Body of pancreas (tissue), 4 donors: ENCODE measurements around the gene LYST. TPM values are rescaled to one million over a fixed set of nuclear protein-coding genes. Genes with fewer than 3 reads are reported as not detected.

Experiments
- ATAC-seq: fragments of 150-250 bp; one replicate; pipeline ENCODE4 v1.9.1; 2016
- DNase-seq, 4 donors: peaks; one replicate each; pipeline ENCODE4 v3.0.0-alpha.2; 2019
- H3K27ac ChIP-seq, 4 donors: fragments of 200-600 bp; sonication (generic); 1 replicate in 3 of 4; 2 replicates in 1 of 4; pipeline versions ENCODE4 v1.5.1 to v1.6.1; 2016 to 2019; ENCODE audit warnings: mild to moderate bottlenecking in 1 of 4, mixed read lengths in 1 of 4, moderate library complexity in 1 of 4
- H3K27me3 ChIP-seq, 2 donors: fragments of 200-600 bp; sonication (generic); one replicate each; pipeline ENCODE4 v1.6.0; 2016; ENCODE audit warnings: mild to moderate bottlenecking in 1 of 2
- H3K36me3 ChIP-seq, 2 donors: fragments of 200-600 bp; sonication (generic); replicated peaks in 1 of 2; 2 replicates each; pipeline ENCODE4 v1.5.1; 2016; ENCODE audit warnings: low read depth in 2 of 2; ENCODE audit not compliant: insufficient read depth in 1 of 2
- H3K4me1 ChIP-seq: fragments of 200-600 bp; sonication (generic); one replicate; pipeline ENCODE4 v1.6.0; 2016
- H3K4me3 ChIP-seq, 2 donors: fragments of 200-600 bp; sonication (generic); 1 replicate in 1 of 2; 2 replicates in 1 of 2; pipeline ENCODE4 v1.5.1; 2016 to 2019
- H3K9me3 ChIP-seq, 3 donors: fragments of 200-600 bp; sonication (generic); 1 replicate in 2 of 3; 2 replicates in 1 of 3; pipeline ENCODE4 v1.5.1; 2016
- POLR2A ChIP-seq, 3 donors: fragments of 450-650 bp; IDR thresholded peaks; one replicate each; pipeline ENCODE4 v1.6.1; 2016; ENCODE audit warnings: antibody characterized with exemption in 3 of 3, mild to moderate bottlenecking in 2 of 3
- WGBS, 2 donors: methylation state at CpG; one replicate each; pipeline ENCODE4 v1.1.5; 2017; 5-methylcytosine and 5-hydroxymethylcytosine counted together
- intact Hi-C: fragments of 100-400 bp; cut with DNase I; formaldehyde crosslinking; loops from one replicate; pipeline ENCODE4 v1.15.1; 2023
- total RNA-seq, 2 donors: library from RNA; depleted of rRNA; stranded (reverse); fragments of >200 nt; gene quantifications; one replicate each; pipeline ENCODE4 v1.1.0, GENCODE V29; 2016
- TF ChIP-seq, protein P1 (sequence below), 7 experiments: fragments of 450-650 bp in 4 of 7; fragments of 200-600 bp in 3 of 7; sonication (generic) in 3 of 7; IDR thresholded peaks; one replicate each; pipeline ENCODE4 v1.5.1; 2016 to 2019; ENCODE audit warnings: antibody characterized with exemption in 7 of 7

The LYST gene
- total RNA-seq, 2 donors from 2014 or later = 16.5 to 21.0 TPM

DNA sequence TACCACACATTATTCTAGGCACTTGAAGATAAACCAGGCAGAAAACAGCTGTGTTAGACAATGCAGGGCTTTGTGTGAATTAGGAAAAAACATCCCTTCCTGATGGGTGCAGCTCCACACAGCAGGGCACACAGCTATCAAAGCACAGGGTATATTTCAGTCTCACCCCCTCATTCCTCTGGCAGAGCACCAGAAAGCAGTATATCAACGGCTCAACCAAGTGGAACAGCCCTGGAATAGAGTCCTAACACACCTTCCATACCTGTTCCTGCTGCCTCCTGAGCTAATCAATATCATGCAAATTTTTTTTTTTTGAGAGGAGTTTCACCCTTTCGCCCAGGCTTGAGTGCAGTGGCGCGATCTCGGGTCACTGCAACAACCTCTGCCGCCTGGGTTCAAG is 32.1 kb downstream of the LYST start:
- H3K9me3 ChIP-seq = no peaks in the 10 kb centered on the region
- TF ChIP-seq, protein P1, sequence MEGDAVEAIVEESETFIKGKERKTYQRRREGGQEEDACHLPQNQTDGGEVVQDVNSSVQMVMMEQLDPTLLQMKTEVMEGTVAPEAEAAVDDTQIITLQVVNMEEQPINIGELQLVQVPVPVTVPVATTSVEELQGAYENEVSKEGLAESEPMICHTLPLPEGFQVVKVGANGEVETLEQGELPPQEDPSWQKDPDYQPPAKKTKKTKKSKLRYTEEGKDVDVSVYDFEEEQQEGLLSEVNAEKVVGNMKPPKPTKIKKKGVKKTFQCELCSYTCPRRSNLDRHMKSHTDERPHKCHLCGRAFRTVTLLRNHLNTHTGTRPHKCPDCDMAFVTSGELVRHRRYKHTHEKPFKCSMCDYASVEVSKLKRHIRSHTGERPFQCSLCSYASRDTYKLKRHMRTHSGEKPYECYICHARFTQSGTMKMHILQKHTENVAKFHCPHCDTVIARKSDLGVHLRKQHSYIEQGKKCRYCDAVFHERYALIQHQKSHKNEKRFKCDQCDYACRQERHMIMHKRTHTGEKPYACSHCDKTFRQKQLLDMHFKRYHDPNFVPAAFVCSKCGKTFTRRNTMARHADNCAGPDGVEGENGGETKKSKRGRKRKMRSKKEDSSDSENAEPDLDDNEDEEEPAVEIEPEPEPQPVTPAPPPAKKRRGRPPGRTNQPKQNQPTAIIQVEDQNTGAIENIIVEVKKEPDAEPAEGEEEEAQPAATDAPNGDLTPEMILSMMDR (IDR thresholded peaks at IDR 0.05) = no peak
- TF ChIP-seq POLR2A (IDR thresholded peaks at IDR 0.05) = no peak
- intact Hi-C loops = no loop called here
- H3K4me1 ChIP-seq = peaks cover 13% of the 10 kb centered on the region
- DNase-seq (no peak), ATAC-seq (no peak)
- H3K4me3 ChIP-seq = no peak overlapping the region
- no peaks in the 10 kb centered on the region for H3K27me3 ChIP-seq
- H3K27ac ChIP-seq = peak overlapping the region in 1 of 4 donors; percentile 29
- peaks cover 0 to 6% of the 10 kb centered on the region in 2 donors for H3K36me3 ChIP-seq
- WGBS, 2 donors = 61 to 69% methylated on average over 6 of the region's 6 CpGs

DNA sequence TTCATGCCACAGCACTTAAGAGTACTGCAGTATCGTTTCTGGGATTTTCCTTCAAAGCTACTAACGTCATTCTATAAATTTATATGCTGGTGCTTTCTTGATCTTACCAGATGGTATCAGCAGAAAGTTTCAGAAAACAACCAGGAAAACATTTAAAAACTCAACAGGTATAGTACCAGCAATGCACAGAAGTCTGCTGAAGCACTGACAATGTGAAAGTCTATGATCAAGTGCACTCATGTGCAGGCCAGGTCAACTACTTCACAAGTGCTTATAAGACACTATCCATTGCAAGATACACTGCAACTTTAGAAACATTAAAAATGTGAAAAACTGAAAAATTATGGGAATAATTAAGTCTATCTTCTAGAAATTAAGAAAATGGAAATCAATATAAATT is 34.7 kb downstream of the LYST start:
- no peak overlapping the region for H3K27ac ChIP-seq
- peaks cover 0 to 6% of the 10 kb centered on the region in 2 donors for H3K36me3 ChIP-seq
- intact Hi-C loops = no loop called here
- H3K4me3 ChIP-seq = no peak overlapping the region
- no peak for ATAC-seq
- no peak for DNase-seq
- H3K4me1 ChIP-seq = peaks cover 13% of the 10 kb centered on the region
- no peaks in the 10 kb centered on the region for H3K9me3 ChIP-seq
- H3K27me3 ChIP-seq = no peaks in the 10 kb centered on the region
- WGBS, 2 donors = 93 to 96% methylated on average over 2 of the region's 2 CpGs
- TF ChIP-seq, protein P1 (IDR thresholded peaks at IDR 0.05) = no peak

DNA sequence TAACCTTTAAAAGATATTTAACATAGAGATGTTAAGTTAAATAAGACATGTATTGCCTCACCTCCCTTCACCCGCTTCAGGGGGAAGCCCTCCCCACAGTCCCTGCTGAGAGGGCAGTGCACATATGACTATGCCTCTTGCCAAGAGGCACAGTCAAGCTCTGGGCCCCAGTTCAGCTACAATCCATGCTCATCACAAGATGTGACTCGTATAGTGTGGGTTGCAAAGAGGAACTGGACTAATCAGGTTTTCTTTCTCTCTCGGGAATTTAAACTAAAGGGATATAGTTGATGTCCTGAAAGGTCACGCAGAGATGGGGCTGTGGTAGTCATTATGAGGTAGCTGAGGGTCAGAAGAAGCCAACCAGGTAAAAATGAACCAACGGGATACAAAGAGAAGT is 35.6 kb downstream of the LYST start:
- H3K9me3 ChIP-seq = no peaks in the 10 kb centered on the region
- H3K27ac ChIP-seq = no peak overlapping the region
- H3K4me1 ChIP-seq = peaks cover 14% of the 10 kb centered on the region
- ATAC-seq (no peak), DNase-seq (peak in 1 of 4 donors; percentile 38)
- 81 to 89% methylated on average over 5 of the region's 5 CpGs for WGBS, 2 donors
- no peak for TF ChIP-seq POLR2A (IDR thresholded peaks at IDR 0.05)
- TF ChIP-seq, protein P1 (IDR thresholded peaks at IDR 0.05) = no peak
- H3K36me3 ChIP-seq = peaks cover 0 to 6% of the 10 kb centered on the region in 2 donors
- H3K4me3 ChIP-seq = no peak overlapping the region
- no peaks in the 10 kb centered on the region for H3K27me3 ChIP-seq
- intact Hi-C loops = no loop called here

DNA sequence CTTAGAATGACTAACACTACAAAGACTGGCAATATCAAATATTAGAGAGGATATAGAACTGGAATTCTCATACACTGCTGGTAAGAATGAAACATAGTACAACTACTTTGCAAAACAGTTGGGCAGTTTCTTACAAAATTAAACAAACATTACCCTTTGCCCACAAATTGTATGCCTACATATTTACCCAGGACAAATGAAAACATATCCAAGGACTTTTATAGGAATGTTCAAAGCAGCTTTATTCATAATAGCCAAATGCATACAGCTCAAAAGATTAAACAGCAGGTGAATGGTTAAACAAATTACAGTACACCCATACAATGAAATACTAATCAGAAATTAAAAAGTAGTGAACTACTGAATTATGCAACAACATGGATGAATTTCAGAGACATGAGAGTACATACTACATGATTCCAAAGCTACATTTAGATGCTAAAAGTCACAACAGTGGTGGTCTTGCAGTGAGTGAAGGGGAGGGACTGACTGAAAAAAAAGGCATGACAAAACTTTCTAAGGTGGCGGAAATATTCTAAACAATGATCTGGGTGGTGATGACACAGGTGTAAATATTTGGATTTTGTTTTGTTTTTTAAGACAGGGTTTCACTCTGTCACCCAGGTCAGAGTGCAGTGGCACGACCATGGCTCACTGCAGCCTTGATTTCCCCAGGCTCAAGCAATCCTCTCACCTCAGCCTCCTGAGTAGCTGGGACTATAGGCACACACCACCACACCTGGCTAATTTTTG is 40.4 kb downstream of the LYST start:
- Histone ChIP-seq H3K36me3 (peaks cover 0 to 6% of the 10 kb centered on the region in 2 donors), H3K4me3 (no peak overlapping the region), H3K9me3 (no peaks in the 10 kb centered on the region), H3K4me1 (peaks cover 3% of the 10 kb centered on the region), H3K27ac (no peak overlapping the region), H3K27me3 (no peaks in the 10 kb centered on the region)
- DNase-seq (no peak), ATAC-seq (no peak)
- intact Hi-C loops = no loop called here
- TF ChIP-seq, protein P1 (IDR thresholded peaks at IDR 0.05) = no peak
- TF ChIP-seq POLR2A (IDR thresholded peaks at IDR 0.05) = no peak
- WGBS, 2 donors = 85 to 86% methylated on average over 2 of the region's 2 CpGs

DNA sequence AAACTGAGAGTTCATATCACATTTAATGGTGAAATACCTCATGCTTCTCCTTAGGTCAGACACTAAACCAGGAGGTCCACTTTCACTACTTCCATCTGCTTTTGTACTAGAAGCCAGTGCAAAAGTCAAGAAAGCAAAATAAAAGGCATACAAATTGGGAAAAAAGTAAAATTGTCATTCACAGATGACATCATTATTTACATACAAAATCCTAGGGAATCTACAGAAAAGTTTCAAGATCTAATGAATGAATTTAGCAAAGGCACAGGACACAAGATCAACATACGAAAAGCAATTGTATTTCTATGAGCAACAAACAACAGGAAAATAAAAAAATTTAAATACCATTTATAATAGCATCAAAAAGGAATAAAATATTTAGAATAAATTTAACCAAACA is 41.5 kb downstream of the LYST start:
- H3K4me1 ChIP-seq = peaks cover 3% of the 10 kb centered on the region
- DNase-seq (no peak), ATAC-seq (no peak)
- H3K4me3 ChIP-seq = no peak overlapping the region
- no peak overlapping the region for H3K27ac ChIP-seq
- intact Hi-C loops = no loop called here
- H3K9me3 ChIP-seq = no peaks in the 10 kb centered on the region
- TF ChIP-seq, protein P1 (IDR thresholded peaks at IDR 0.05) = no peak
- no peak for TF ChIP-seq POLR2A (IDR thresholded peaks at IDR 0.05)
- 94 to 100% methylated on average over 1 of the region's 1 CpG for WGBS, 2 donors
- no peaks in the 10 kb centered on the region for H3K27me3 ChIP-seq
- H3K36me3 ChIP-seq = peaks cover 0 to 4% of the 10 kb centered on the region in 2 donors
